Sigmoid colon (tissue), 7 donors: Measurements from ENCODE around the gene PLEKHG3. TPM values are rescaled to one million over a fixed set of nuclear protein-coding genes. Genes with fewer than 3 reads are reported as not detected.

ENCODE experiments used
- DNase-seq: peaks from one replicate; pipeline ENCODE4 v3.0.0-alpha.2; 2019
- H3K27ac ChIP-seq, 4 donors: fragments of 200-600 bp; sonication (generic); one replicate each; pipeline ENCODE4 v1.5.1; 2016 to 2019; ENCODE audit warnings: mild to moderate bottlenecking in 1 of 4
- H3K27me3 ChIP-seq, 3 donors: fragments of 200-600 bp; sonication (generic); one replicate each; pipeline ENCODE4 v1.5.1; 2019; ENCODE audit warnings: mild to moderate bottlenecking in 1 of 3
- H3K36me3 ChIP-seq, 4 donors: fragments of 200-600 bp; sonication (generic); one replicate each; pipeline ENCODE4 v1.5.1; 2016 to 2019
- H3K4me1 ChIP-seq, 4 donors: fragments of 200-600 bp; sonication (generic); one replicate each; pipeline ENCODE4 v1.5.1; 2017 to 2019
- H3K4me3 ChIP-seq, 4 donors: fragments of 200-600 bp; sonication (generic); one replicate each; pipeline ENCODE4 v1.5.1; 2017 to 2019; ENCODE audit warnings: mild to moderate bottlenecking in 2 of 4, moderate library complexity in 1 of 4
- H3K9me3 ChIP-seq, 4 donors: fragments of 200-600 bp in 3 of 4; sonication (generic) in 3 of 4; one replicate each; pipeline versions ENCODE4 v1.5.1 to v1.6.1; 2013 to 2019
- EP300 ChIP-seq, 4 donors: sonication (generic); formaldehyde crosslinking; IDR thresholded peaks; one replicate each; pipeline ENCODE4 v1.6.1; 2017; ENCODE audit warnings: antibody characterized with exemption in 4 of 4
- POLR2A ChIP-seq, 2 donors: fragments of 450-650 bp; IDR thresholded peaks; one replicate each; pipeline ENCODE4 v1.6.1; 2016; ENCODE audit warnings: antibody characterized with exemption in 2 of 2, mild to moderate bottlenecking in 2 of 2, moderate library complexity in 2 of 2
- POLR2AphosphoS5 ChIP-seq, 4 donors: sonication (generic); formaldehyde crosslinking; IDR thresholded peaks; one replicate each; pipeline ENCODE4 v1.6.1; 2017; ENCODE audit warnings: antibody characterized with exemption in 4 of 4
- WGBS, 2 donors: extraction: QIAGEN DNeasy Blood & Tissue Kit; methylation state at CpG; one replicate each; pipeline ENCODE4 v1.1.7; 2013; 5-methylcytosine and 5-hydroxymethylcytosine counted together
- intact Hi-C: fragments of 100-400 bp; cut with DNase I; formaldehyde crosslinking; loops from one replicate; pipeline ENCODE4 v1.15.1; 2023
- polyA plus RNA-seq, 3 donors: library from polyadenylated mRNA; stranded (reverse); fragments of 200-250 nt; gene quantifications; one replicate each; pipeline ENCODE4 v1.2.3, GENCODE V29; 2013
- total RNA-seq, 4 donors: library from RNA; depleted of rRNA; stranded (reverse); fragments of >200 nt; gene quantifications; one replicate each; pipeline ENCODE4 v1.1.0, GENCODE V29; 2016
- TF ChIP-seq, protein P1 (sequence below), 4 experiments: fragments of 450-650 bp in 3 of 4; fragments of 200-600 bp in 1 of 4; IDR thresholded peaks; one replicate each; pipeline ENCODE4 v1.5.1; 2016 to 2019; ENCODE audit warnings: antibody characterized with exemption in 4 of 4, mild to moderate bottlenecking in 3 of 4, moderate library complexity in 2 of 4
- donor health status: healthy with polysubstance abuse.
- donor health status: Bipolar disorder and iron deficiency.
- donor health status: healthy.

PLEKHG3 gene
- total and polyA plus RNA-seq, 7 donors, result 16.9 to 67.9 (median 34.4) TPM

GRCh38 chr14:64719601-64720000 lies 15.4 kb downstream of the PLEKHG3 start:
- TF ChIP-seq POLR2A (IDR thresholded peaks at IDR 0.05) (no peak), EP300 (IDR thresholded peaks at IDR 0.05) (no peak), POLR2AphosphoS5 (IDR thresholded peaks at IDR 0.05) (no peak)
- TF ChIP-seq, protein P1, sequence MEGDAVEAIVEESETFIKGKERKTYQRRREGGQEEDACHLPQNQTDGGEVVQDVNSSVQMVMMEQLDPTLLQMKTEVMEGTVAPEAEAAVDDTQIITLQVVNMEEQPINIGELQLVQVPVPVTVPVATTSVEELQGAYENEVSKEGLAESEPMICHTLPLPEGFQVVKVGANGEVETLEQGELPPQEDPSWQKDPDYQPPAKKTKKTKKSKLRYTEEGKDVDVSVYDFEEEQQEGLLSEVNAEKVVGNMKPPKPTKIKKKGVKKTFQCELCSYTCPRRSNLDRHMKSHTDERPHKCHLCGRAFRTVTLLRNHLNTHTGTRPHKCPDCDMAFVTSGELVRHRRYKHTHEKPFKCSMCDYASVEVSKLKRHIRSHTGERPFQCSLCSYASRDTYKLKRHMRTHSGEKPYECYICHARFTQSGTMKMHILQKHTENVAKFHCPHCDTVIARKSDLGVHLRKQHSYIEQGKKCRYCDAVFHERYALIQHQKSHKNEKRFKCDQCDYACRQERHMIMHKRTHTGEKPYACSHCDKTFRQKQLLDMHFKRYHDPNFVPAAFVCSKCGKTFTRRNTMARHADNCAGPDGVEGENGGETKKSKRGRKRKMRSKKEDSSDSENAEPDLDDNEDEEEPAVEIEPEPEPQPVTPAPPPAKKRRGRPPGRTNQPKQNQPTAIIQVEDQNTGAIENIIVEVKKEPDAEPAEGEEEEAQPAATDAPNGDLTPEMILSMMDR (IDR thresholded peaks at IDR 0.05), result no peak
- Histone ChIP-seq H3K9me3 (no peaks in the 10 kb centered on the region), H3K4me1 (peaks cover 0 to 100% (median 98%) of the 10 kb centered on the region in 4 donors), H3K36me3 (no peaks in the 10 kb centered on the region), H3K4me3 (no peak overlapping the region), H3K27me3 (no peaks in the 10 kb centered on the region), H3K27ac (peak overlapping the region; percentile 61 to 90 (median 86))
- WGBS, 2 donors, result 42 to 67% methylated on average over 7 of the region's 7 CpGs
- DNase-seq, result peak; percentile 62
- intact Hi-C loops, result no loop called here

DNA sequence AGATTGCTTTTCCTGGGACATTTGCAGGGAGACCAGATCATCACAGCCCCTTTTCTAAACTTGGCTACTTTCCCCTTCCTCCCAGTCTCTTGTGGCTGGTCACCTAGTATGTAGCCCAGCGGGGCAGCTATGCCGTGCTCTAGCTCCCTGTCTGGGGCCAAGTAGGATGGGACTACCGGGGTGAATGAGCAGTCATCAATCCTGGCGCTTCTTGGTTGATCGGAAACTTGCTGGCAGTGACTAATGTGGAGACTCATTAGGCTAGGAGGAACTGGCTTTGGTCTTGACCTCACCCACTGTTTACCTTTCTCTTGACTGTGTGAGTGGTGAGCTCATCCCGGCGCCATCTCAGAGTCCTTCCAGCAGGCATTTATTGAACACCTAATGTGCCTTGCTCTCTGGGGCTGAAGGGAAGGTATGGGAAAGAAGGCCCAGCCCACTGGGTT lies 15.9 kb downstream of the PLEKHG3 start:
- Histone ChIP-seq H3K27ac (peak overlapping the region; percentile 61 to 90 (median 86)), H3K4me1 (peaks cover 0 to 100% (median 98%) of the 10 kb centered on the region in 4 donors), H3K36me3 (no peaks in the 10 kb centered on the region), H3K4me3 (no peak overlapping the region), H3K9me3 (no peaks in the 10 kb centered on the region), H3K27me3 (no peaks in the 10 kb centered on the region)
- no peak for TF ChIP-seq POLR2AphosphoS5 (IDR thresholded peaks at IDR 0.05)
- TF ChIP-seq POLR2A (IDR thresholded peaks at IDR 0.05), result no peak
- TF ChIP-seq, protein P1 (IDR thresholded peaks at IDR 0.05), result no peak
- no peak for TF ChIP-seq EP300 (IDR thresholded peaks at IDR 0.05)
- DNase-seq, result peak; percentile 64
- 13 to 64% methylated on average over 7 of the region's 7 CpGs for WGBS, 2 donors
- intact Hi-C loops, result loop anchor here (2.0 kb wide), 1 partner anchor 43 kb away; no protein-coding TSS in a partner anchor

DNA sequence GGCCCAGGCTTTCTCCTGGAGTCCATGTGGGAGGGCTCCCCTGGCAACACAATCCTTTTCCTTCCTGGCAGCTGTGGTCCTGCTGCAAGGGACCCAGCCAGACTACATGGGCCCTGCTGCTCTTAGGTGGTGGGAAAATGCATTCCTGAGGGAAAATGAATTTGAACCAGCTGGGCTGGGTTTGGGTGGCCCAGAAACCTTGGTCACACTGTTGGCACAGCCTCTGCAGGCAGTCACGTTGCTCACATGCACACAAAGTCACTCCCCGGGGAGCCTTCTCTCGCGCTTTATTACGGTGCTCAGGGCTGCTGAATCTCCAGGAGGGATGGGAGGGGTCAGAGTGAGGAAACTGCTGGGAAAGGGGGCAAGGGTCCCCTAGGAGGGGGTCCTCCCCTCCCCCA lies 17.2 kb downstream of the PLEKHG3 start:
- Histone ChIP-seq H3K27ac (peak overlapping the region; percentile 61 to 90 (median 86)), H3K4me3 (no peak overlapping the region), H3K27me3 (no peaks in the 10 kb centered on the region), H3K36me3 (no peaks in the 10 kb centered on the region), H3K9me3 (no peaks in the 10 kb centered on the region), H3K4me1 (peaks cover 0 to 100% (median 100%) of the 10 kb centered on the region in 4 donors)
- intact Hi-C loops, result loop anchor here (2.0 kb wide), 1 partner anchor 41 kb away; no protein-coding TSS in a partner anchor
- WGBS, 2 donors, result 16 to 29% methylated on average over 5 of the region's 5 CpGs
- peak; percentile 75 for DNase-seq
- peak in 2 of 4 donors; percentile 18 to 52 for TF ChIP-seq POLR2AphosphoS5 (IDR thresholded peaks at IDR 0.05)
- TF ChIP-seq, protein P1 (IDR thresholded peaks at IDR 0.05), result no peak

GRCh38 chr14:64721899-64722298 lies 17.7 kb downstream of the PLEKHG3 start:
- Histone ChIP-seq H3K9me3 (no peaks in the 10 kb centered on the region), H3K27me3 (no peaks in the 10 kb centered on the region), H3K4me1 (peaks cover 0 to 100% (median 100%) of the 10 kb centered on the region in 4 donors), H3K27ac (peak overlapping the region; percentile 61 to 90 (median 86)), H3K4me3 (no peak overlapping the region), H3K36me3 (no peaks in the 10 kb centered on the region)
- TF ChIP-seq, protein P1 (IDR thresholded peaks at IDR 0.05), result no peak
- TF ChIP-seq POLR2A (IDR thresholded peaks at IDR 0.05) (no peak), POLR2AphosphoS5 (IDR thresholded peaks at IDR 0.05) (no peak), EP300 (IDR thresholded peaks at IDR 0.05) (no peak)
- DNase-seq, result peak; percentile 50
- 81% methylated on average over 9 of the region's 9 CpGs for WGBS, 2 donors
- intact Hi-C loops, result loop anchor here (2.0 kb wide), 1 partner anchor 41 kb away; no protein-coding TSS in a partner anchor
